HL-60 (cell line): ENCODE data around the gene DDC.

Experiments used
- GABPA ChIP-seq: IDR thresholded peaks from 2 replicates; pipeline ENCODE4 v1.6.1; 2012; ENCODE audit warnings: low read depth
- POLR2AphosphoS5 ChIP-seq: IDR thresholded peaks from 2 replicates; pipeline ENCODE4 v1.6.1; 2012; ENCODE audit warnings: low read depth
- REST ChIP-seq: IDR thresholded peaks from 2 replicates; pipeline ENCODE4 v1.6.1; 2012; ENCODE audit warnings: low read depth; ENCODE audit not compliant: insufficient replicate concordance
- TF ChIP-seq, protein P1 (sequence below): IDR thresholded peaks from one replicate; pipeline ENCODE4 v1.5.1; 2011; ENCODE audit warnings: low read length, control low read depth, inconsistent platforms; ENCODE audit not compliant: insufficient read depth

GRCh38 chr7:50421043-50421442 lies 144.2 kb downstream of the DDC start:
- TF ChIP-seq, protein P1, sequence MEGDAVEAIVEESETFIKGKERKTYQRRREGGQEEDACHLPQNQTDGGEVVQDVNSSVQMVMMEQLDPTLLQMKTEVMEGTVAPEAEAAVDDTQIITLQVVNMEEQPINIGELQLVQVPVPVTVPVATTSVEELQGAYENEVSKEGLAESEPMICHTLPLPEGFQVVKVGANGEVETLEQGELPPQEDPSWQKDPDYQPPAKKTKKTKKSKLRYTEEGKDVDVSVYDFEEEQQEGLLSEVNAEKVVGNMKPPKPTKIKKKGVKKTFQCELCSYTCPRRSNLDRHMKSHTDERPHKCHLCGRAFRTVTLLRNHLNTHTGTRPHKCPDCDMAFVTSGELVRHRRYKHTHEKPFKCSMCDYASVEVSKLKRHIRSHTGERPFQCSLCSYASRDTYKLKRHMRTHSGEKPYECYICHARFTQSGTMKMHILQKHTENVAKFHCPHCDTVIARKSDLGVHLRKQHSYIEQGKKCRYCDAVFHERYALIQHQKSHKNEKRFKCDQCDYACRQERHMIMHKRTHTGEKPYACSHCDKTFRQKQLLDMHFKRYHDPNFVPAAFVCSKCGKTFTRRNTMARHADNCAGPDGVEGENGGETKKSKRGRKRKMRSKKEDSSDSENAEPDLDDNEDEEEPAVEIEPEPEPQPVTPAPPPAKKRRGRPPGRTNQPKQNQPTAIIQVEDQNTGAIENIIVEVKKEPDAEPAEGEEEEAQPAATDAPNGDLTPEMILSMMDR, result no peak
- TF ChIP-seq GABPA (no peak), POLR2AphosphoS5 (no peak), REST (no peak)
